ENCODE results near the gene CLTCL1. TPM values are rescaled to one million over a fixed set of nuclear protein-coding genes. Genes with fewer than 3 reads are reported as not detected.

Gene CLTCL1
- total and polyA plus RNA-seq, 9 of the 15 experiments (the other 6 are each of a cell fraction or from before 2014, with no cell fraction given) = 1.1 to 11.7 (median 5.0) TPM

GRCh38 chr22:19143967-19144400 is 147.5 kb downstream of the CLTCL1 start (continued):
- no peak; the same call in 1 of the 2 replicates for TF ChIP-seq ZBTB40 (IDR thresholded peaks at IDR 0.05)
- 0 out of 2 replicates have a peak, but pooled peaks have one; percentile 19 for TF ChIP-seq ZBTB40 (CRISPR knock-in tag; IDR thresholded peaks at IDR 0.05)
- TF ChIP-seq TRIM25 (IDR thresholded peaks at IDR 0.05; ENCODE audit: borderline replicate concordance) = peak; percentile 98; the same call in 1 of the 2 replicates
- peak; percentile 30; the same call in 1 of the 2 replicates for TF ChIP-seq ZKSCAN1 (IDR thresholded peaks at IDR 0.05; ENCODE audit: low read depth, low read length)
- TF ChIP-seq, protein P1, sequence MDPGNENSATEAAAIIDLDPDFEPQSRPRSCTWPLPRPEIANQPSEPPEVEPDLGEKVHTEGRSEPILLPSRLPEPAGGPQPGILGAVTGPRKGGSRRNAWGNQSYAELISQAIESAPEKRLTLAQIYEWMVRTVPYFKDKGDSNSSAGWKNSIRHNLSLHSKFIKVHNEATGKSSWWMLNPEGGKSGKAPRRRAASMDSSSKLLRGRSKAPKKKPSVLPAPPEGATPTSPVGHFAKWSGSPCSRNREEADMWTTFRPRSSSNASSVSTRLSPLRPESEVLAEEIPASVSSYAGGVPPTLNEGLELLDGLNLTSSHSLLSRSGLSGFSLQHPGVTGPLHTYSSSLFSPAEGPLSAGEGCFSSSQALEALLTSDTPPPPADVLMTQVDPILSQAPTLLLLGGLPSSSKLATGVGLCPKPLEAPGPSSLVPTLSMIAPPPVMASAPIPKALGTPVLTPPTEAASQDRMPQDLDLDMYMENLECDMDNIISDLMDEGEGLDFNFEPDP (CRISPR knock-in tag; IDR thresholded peaks at IDR 0.05) = no peak
- 0 out of 2 replicates have a peak, but pooled peaks have one; percentile 21 for TF ChIP-seq DPF2 (IDR thresholded peaks at IDR 0.05)
- peak; percentile 45; the same call in 1 of the 2 replicates for TF ChIP-seq SMARCA4 (IDR thresholded peaks at IDR 0.05)
- TF ChIP-seq MCM5 (IDR thresholded peaks at IDR 0.05; ENCODE audit: low read depth) = no peak
- no peak for TF ChIP-seq ZNF408 (CRISPR knock-in tag; IDR thresholded peaks at IDR 0.05; ENCODE audit: low read depth)
- peak; percentile 75; the same call in 1 of the 2 replicates for TF ChIP-seq ARID2 (IDR thresholded peaks at IDR 0.05)
- peak; percentile 89 for TF ChIP-seq CHD1 (IDR thresholded peaks at IDR 0.05; ENCODE audit: low read length)
- TF ChIP-seq DACH1 (IDR thresholded peaks at IDR 0.05; ENCODE audit: partially characterized antibody) = no peak
- TF ChIP-seq RBM15 (IDR thresholded peaks at IDR 0.05; ENCODE audit: insufficient read depth, low read length) = no peak
- TF ChIP-seq MED1 (CRISPR knock-in tag; IDR thresholded peaks at IDR 0.05; ENCODE audit: borderline replicate concordance) = no peak
- peak; percentile 19; the same call in 1 of the 2 replicates for TF ChIP-seq PHB2 (IDR thresholded peaks at IDR 0.05; ENCODE audit: low read depth)
- peak; percentile 56; the same call in 1 of the 2 replicates for TF ChIP-seq SMARCE1 (IDR thresholded peaks at IDR 0.05)
- TF ChIP-seq SMARCA5 (IDR thresholded peaks at IDR 0.05) = peak; percentile 68
- no peak for TF ChIP-seq NFIC (IDR thresholded peaks at IDR 0.05)
- TF ChIP-seq THRAP3 (IDR thresholded peaks at IDR 0.05; ENCODE audit: borderline replicate concordance) = no peak
